GM23248 (cell line): Measurements from ENCODE around the gene DIRAS2. TPM values are rescaled to one million over a fixed set of nuclear protein-coding genes. Genes with fewer than 3 reads are reported as not detected.
A peak's percentile ranks its signal among the peaks of the same experiment; 100 is the strongest.

Experiments
- DNase-seq: peaks from one replicate; pipeline ENCODE4 v3.0.0-alpha.2; 2015
- H2AFZ ChIP-seq: fragments of 200-600 bp; sonication (generic); 2 replicates; pipeline ENCODE4 v1.6.1; 2016; ENCODE audit warnings: antibody characterized with exemption
- H3F3A ChIP-seq: fragments of 200-600 bp; sonication (generic); 2 replicates; pipeline ENCODE4 v1.6.1; 2016; ENCODE audit warnings: mild to moderate bottlenecking, antibody characterized with exemption, mixed run types; ENCODE audit not compliant: insufficient read depth
- H3K27ac ChIP-seq: fragments of 200-600 bp; sonication (generic); 2 replicates; pipeline ENCODE4 v1.5.1; 2016; ENCODE audit warnings: mild to moderate bottlenecking
- H3K27me3 ChIP-seq: fragments of 200-600 bp; sonication (generic); replicated peaks from 2 replicates; pipeline ENCODE4 v1.6.1; 2016; ENCODE audit warnings: mild to moderate bottlenecking; ENCODE audit not compliant: insufficient read depth
- H3K36me3 ChIP-seq: fragments of 200-600 bp; sonication (generic); 2 replicates; pipeline ENCODE4 v1.6.1; 2016; ENCODE audit warnings: low read depth, mild to moderate bottlenecking
- H3K4me1 ChIP-seq: fragments of 200-600 bp; sonication (generic); 2 replicates; pipeline ENCODE4 v1.6.1; 2016; ENCODE audit warnings: mild to moderate bottlenecking; ENCODE audit not compliant: insufficient read depth
- H3K4me2 ChIP-seq: fragments of 200-600 bp; sonication (generic); one replicate; pipeline ENCODE4 v1.6.1; 2016; ENCODE audit warnings: mild to moderate bottlenecking; ENCODE audit not compliant: unreplicated experiment
- H3K4me3 ChIP-seq: fragments of 200-600 bp; sonication (generic); 2 replicates; pipeline ENCODE4 v1.5.1; 2016; ENCODE audit warnings: mild to moderate bottlenecking
- H3K79me2 ChIP-seq: fragments of 200-600 bp; sonication (generic); 2 replicates; pipeline ENCODE4 v1.6.1; 2016; ENCODE audit warnings: mild to moderate bottlenecking; ENCODE audit not compliant: insufficient read depth
- H3K9ac ChIP-seq: fragments of 200-600 bp; sonication (generic); 2 replicates; pipeline ENCODE4 v1.6.1; 2016; ENCODE audit warnings: mild to moderate bottlenecking
- H3K9me2 ChIP-seq: fragments of 200-600 bp; sonication (generic); 2 replicates; pipeline ENCODE4 v1.6.1; 2016; ENCODE audit warnings: mixed run types, mild to moderate bottlenecking, moderate library complexity; ENCODE audit not compliant: insufficient read depth
- H3K9me3 ChIP-seq: fragments of 200-600 bp; sonication (generic); one replicate; pipeline ENCODE4 v1.6.1; 2017; ENCODE audit warnings: low read depth
- H4K20me1 ChIP-seq: fragments of 200-600 bp; sonication (generic); 2 replicates; pipeline ENCODE4 v1.6.0; 2016; ENCODE audit not compliant: insufficient read depth
- EZH2 ChIP-seq: fragments of 200-600 bp; sonication (generic); IDR thresholded peaks from 2 replicates; pipeline ENCODE4 v1.6.1; 2018; ENCODE audit warnings: antibody characterized with exemption, mild to moderate bottlenecking; ENCODE audit not compliant: insufficient read depth, poor library complexity, severe bottlenecking
- EZH2phosphoT487 ChIP-seq: fragments of 200-600 bp; sonication (generic); IDR thresholded peaks from 2 replicates; pipeline ENCODE4 v1.6.1; 2018; ENCODE audit warnings: antibody characterized with exemption, moderate library complexity, mild to moderate bottlenecking, low read depth; ENCODE audit not compliant: insufficient read depth
- WGBS, 2 experiments: methylation state at CpG; one replicate each; pipeline ENCODE4 v1.1.6; 2015 to 2017; ENCODE audit warnings: low lambda C conversion rate in 2 of 2, low coverage in 1 of 2; ENCODE audit errors: missing lambda C conversion rate in 2 of 2; 5-methylcytosine and 5-hydroxymethylcytosine counted together
- in situ Hi-C: fragments of 300-500 bp; cut with MboI; formaldehyde crosslinking; loops from 2 replicates; pipeline ENCODE4 v1.15.0; 2020
- polyA plus RNA-seq: library from polyadenylated mRNA; unstranded; fragments of >200 nt; fragmentation: Nextera tagmentation; extraction: Ambion mirVana; gene quantifications from 2 replicates; pipeline ENCODE4 v1.2.1, GENCODE V29; 2016
- total RNA-seq: library from RNA; depleted of rRNA; stranded (reverse); fragments of >200 nt; shearing (Covaris generic); gene quantifications from 2 replicates; pipeline ENCODE4 v1.2.3, GENCODE V29; 2014

DIRAS2 gene
- total and polyA plus RNA-seq, 2 experiments from 2014 or later, result not detected

- Histone ChIP-seq H3K9me3 (no peaks in the 10 kb centered on the region), H3K4me2 (no peak overlapping the region), H3K27ac (no peak overlapping the region), H3K4me3 (no peak overlapping the region), H3K36me3 (no peaks in the 10 kb centered on the region), H4K20me1 (no peaks in the 10 kb centered on the region), H3K9me2 (no peaks in the 10 kb centered on the region), H3K9ac (no peak overlapping the region), H3F3A (no peaks in the 10 kb centered on the region), H2AFZ (no peak overlapping the region), H3K27me3 (no peaks in the 10 kb centered on the region), H3K4me1 (no peaks in the 10 kb centered on the region), H3K79me2 (no peaks in the 10 kb centered on the region)
- no peak for TF ChIP-seq EZH2phosphoT487
- TF ChIP-seq EZH2, result no peak
- WGBS, 2 experiments, result 0 to 7% methylated on average over 1 of the region's 1 CpG
- no peak for DNase-seq
- in situ Hi-C loops, result no loop called here
Observed at GRCh38 chr9:90651246-90651645, 8.6 kb upstream of the DIRAS2 start.

DNA sequence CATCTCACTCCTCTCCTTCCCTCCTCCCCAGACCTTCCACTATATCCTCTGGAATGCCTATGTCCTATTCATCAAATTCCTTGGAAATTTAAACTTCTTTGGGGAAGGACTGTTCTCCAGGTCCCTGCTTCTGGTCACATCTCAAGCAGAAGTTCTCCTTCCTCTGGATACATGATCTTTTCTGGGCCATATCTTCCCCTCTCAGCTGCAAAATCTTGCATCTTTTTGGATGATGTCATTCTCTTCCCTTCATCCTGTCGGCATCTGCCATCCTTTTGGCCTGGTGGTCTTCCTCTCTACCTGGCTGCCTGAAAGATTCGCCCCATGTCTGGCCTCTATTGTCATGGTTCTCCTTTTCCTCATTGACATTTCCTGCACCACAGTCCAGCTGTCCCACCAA lies 5.2 kb upstream of the DIRAS2 start:
- Histone ChIP-seq H3K9ac (no peak overlapping the region), H3K79me2 (no peaks in the 10 kb centered on the region), H3K4me1 (no peaks in the 10 kb centered on the region), H4K20me1 (no peaks in the 10 kb centered on the region), H3K9me3 (no peaks in the 10 kb centered on the region), H3K27me3 (0 out of 2 replicates have a peak, but pooled peaks cover 7% of the 10 kb centered on the region), H3K4me3 (no peak overlapping the region), H2AFZ (no peak overlapping the region), H3K36me3 (no peaks in the 10 kb centered on the region), H3K27ac (no peak overlapping the region), H3K9me2 (no peaks in the 10 kb centered on the region), H3K4me2 (no peak overlapping the region), H3F3A (no peaks in the 10 kb centered on the region)
- in situ Hi-C loops, result no loop called here
- WGBS, 2 experiments, result 5 to 9% methylated on average over 2 of the region's 2 CpGs
- no peak for DNase-seq
- TF ChIP-seq EZH2, result no peak
- TF ChIP-seq EZH2phosphoT487, result no peak

- Histone ChIP-seq H3K9me3 (no peaks in the 10 kb centered on the region), H3K79me2 (no peaks in the 10 kb centered on the region), H2AFZ (no peak overlapping the region), H3K9me2 (no peaks in the 10 kb centered on the region), H3K4me1 (no peaks in the 10 kb centered on the region), H3K4me3 (no peak overlapping the region), H3K27me3 (0 out of 2 replicates have a peak, but pooled peaks cover 7% of the 10 kb centered on the region), H3K36me3 (no peaks in the 10 kb centered on the region), H4K20me1 (no peaks in the 10 kb centered on the region), H3F3A (no peaks in the 10 kb centered on the region), H3K4me2 (no peak overlapping the region), H3K9ac (no peak overlapping the region), H3K27ac (no peak overlapping the region)
- no peak for TF ChIP-seq EZH2
- no peak for TF ChIP-seq EZH2phosphoT487
- 0% methylated on average over 1 of the region's 1 CpG for WGBS, 2 experiments
- DNase-seq, result no peak
- in situ Hi-C loops, result no loop called here
Observed at GRCh38 chr9:90645721-90646120, 3.1 kb upstream of the DIRAS2 start.

DNA sequence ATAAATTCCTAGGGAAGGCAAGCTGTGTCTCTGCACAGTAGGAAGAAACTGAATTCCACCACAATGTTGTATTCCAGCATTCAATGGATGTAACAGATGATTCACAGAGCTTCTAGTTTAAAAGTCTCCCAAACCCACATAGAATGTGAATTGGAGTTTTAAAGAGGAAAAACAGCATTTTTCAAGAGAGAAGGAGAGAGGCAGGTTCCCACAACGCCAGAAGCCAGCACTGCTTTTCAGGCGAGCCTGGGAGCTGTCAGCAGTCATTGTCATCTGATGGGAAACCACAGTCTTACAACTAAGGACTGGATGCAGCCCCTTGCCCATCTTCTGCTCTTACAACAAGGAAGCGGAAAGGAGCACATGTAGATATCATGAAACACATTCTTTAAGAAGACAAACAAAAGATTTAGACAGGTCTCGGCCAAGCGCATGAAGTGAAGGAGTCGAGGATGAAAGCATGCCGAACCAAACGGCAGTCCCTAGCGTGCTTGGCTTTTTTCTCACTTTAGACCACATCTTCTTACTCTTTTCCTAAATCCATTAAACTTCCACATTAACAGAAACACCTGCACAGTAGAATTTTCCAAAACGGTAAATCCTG lies 638 bp downstream of the DIRAS2 start:
- WGBS, 2 experiments, result 3 to 4% methylated on average over 10 of the region's 10 CpGs
- no peaks in the 10 kb centered on the region for H3K9me2 ChIP-seq

More for the DNA sequence above, 638 bp downstream of the DIRAS2 start:
- H4K20me1 ChIP-seq, result no peaks in the 10 kb centered on the region
- H3K4me3 ChIP-seq, result peak overlapping the region; percentile 70; the same call in 1 of the 2 replicates
- H3K27ac ChIP-seq, result no peak overlapping the region
- 0 out of 2 replicates have a peak, but pooled peaks cover 7% of the 10 kb centered on the region for H3K27me3 ChIP-seq
- H3F3A ChIP-seq, result no peaks in the 10 kb centered on the region
- no peak overlapping the region for H3K4me2 ChIP-seq
- peak; percentile 1 for DNase-seq
- no peaks in the 10 kb centered on the region for H3K4me1 ChIP-seq
- H3K9ac ChIP-seq, result no peak overlapping the region
- H2AFZ ChIP-seq, result peak overlapping the region; percentile 82
- TF ChIP-seq EZH2phosphoT487 (no peak), EZH2 (no peak)
- H3K9me3 ChIP-seq, result no peaks in the 10 kb centered on the region
- in situ Hi-C loops, result no loop called here
- H3K36me3 ChIP-seq, result no peaks in the 10 kb centered on the region
- no peaks in the 10 kb centered on the region for H3K79me2 ChIP-seq
